GM21737 (cell line): ENCODE data around the gene RAD51B.

Experiments
- ATAC-seq: cut with Tn5 transposase; IDR thresholded peaks from one replicate; pipeline ENCODE4 v1.9.1; 2021; ENCODE audit warnings: mild to moderate bottlenecking, moderate library complexity; ENCODE audit not compliant: unreplicated experiment

The RAD51B gene

DNA sequence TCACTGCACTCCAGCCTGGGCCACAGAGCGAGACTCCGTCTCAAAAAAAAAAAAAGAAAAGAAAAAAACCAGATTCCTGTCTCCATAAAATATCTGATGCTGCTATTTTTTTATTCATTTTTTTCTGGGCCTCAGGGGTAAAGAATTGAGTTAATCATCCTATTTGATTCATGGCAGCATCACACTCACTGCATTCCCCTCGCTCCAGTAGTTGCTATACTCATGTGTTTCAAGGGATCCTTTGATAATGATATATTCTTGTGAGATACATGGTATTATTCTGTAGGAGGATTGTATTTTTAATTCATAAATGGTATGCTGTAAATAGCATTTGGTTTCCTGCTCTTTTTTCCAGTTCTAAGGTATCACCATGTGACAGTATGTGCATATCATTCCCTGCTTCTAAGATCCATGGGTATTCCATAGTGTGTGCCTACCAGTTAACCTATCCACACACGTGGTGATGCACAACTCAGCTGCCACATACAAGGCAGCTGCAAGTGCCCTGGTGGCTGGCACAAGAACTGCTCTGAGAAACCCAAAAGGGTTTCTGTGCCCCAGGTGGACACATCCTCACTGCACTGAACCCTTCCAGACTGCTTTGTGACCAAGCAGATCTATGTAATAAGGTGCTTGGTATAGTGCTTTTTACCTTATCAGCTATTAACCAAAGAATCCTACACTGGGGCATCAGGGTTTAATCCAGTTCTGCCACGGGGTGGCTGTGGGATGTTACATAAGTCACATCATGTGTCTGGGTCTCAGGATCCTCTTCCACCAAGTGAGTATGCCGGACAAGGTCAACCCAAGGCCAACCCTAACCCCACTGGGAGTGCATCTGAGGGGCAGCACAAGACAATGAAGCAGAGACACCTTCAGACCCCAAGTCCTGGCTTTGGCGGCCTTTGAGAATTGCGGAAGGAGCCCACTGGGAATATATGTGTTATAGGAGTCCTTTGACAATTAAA lies 898.7 kb downstream of the RAD51B start:
- no peak for ATAC-seq

DNA sequence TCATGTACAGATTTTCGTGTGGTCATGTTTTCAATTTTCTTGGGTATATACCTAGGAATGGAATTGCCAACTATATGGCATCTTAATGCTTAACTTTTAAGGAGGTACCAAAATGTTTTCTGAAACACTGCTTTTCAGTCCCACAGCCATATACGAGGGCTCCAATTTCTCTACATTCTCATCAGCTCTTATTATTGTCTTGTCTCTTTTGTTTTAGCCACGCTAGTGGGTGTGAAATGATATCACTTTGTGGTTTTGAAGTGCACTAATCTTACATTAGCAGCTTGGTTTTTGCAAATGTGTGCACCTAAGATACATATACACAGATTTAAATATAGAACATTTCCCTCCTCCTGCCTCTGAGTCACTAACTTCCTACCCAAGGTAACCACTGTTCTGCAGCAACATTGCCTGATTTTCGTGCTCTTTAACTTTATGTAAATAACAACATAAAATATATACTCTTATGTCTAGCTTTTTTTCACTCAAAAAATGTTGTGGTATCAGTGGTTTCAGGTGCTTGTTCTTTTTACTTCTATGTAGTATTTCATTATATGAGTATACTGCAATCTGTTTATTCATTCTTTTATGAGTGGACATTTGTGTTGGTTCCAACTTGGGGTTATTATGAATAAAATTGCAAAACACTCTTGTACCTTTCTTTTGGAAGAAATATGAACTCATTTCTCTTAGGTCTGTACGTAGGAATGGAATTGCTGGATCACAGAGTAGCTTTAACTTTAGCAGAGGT lies 900.2 kb downstream of the RAD51B start:
- no peak for ATAC-seq

DNA sequence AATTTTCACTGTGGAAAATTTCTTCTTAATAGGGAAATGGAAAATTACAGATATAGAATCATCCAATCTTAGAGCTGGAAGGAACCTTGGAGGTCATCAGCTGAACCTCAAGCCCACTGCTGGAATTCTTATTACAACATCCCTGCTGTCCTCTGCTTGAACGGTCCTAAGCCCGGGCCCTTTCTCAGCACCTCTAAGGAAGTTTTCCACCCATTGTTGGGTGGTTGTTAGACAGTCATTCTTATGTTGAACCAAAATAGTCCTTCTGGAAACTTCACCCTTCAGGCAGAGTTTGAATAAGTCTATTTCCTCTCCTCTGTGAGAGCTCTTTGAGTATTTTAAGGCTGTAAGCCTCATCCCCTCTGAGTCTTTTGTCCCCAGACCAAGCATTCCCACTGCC lies 902.6 kb downstream of the RAD51B start:
- ATAC-seq = no peak

DNA sequence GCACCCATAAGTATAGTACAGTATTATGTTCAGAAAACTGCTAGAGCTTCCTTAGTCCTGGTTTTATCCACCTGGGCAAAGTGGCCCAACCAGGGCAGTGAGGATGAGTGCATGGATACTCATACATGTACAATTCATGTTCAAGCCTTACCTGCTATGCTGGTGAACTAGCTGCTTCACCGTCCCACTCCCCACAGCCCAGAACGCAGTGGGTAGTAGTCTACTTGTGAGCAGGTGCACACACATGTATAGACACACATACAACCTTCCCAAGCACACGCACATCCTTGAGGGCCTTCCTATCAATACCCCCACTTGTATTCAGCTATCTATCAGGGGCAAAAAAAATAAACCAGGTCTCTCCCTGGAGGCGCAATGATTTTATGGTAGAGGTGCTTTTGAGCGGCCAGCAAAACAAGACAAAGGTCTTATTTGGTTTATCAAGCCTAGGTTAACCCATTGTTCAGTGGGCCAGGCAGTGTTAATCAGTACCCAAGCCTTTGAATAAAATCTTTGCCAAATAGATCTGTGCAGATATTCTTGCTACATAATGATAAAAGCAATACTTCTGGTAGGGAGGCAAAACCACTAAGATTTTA lies 903.5 kb downstream of the RAD51B start:
- ATAC-seq = no peak

DNA sequence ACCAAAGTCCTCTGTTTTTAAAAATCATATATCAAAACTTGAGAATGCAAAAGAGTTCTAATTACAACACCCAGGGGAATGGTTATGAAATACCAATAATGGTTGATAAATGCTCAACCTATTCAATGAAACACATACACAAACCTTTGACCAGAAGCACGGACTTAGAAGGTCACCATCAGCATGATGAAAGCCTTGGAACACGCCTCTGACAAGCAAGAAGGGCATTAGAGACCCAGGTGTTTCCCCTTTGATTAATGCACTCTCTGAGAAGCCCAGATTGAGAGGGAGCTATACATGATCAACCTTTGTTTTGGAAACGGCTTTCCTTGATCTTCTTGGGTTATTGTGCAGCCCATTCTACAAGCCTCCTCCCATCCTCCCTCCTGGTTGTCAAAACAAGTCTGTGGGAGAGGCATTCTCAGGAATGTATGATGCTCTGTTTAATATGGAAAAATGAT lies 904.3 kb downstream of the RAD51B start:
- no peak for ATAC-seq

DNA sequence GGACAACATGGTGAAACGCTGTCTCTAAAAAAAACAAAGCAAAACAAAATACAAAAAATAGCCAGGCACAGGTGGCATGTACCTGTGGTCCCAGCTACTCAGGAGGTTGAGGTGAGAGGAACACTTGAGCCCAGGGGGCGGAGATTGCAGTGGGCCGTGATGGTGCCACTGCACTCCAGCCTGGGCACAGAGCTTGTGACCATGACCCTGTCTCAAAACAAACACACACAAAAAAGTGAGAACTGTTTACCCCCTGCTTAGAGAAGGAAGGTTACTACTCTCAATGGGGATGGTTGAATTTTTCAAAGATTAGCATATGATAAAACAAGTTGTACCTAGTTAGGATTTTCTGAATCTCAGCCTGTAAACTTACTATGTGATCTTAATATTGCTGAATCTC lies 905.3 kb downstream of the RAD51B start:
- ATAC-seq = no peak

DNA sequence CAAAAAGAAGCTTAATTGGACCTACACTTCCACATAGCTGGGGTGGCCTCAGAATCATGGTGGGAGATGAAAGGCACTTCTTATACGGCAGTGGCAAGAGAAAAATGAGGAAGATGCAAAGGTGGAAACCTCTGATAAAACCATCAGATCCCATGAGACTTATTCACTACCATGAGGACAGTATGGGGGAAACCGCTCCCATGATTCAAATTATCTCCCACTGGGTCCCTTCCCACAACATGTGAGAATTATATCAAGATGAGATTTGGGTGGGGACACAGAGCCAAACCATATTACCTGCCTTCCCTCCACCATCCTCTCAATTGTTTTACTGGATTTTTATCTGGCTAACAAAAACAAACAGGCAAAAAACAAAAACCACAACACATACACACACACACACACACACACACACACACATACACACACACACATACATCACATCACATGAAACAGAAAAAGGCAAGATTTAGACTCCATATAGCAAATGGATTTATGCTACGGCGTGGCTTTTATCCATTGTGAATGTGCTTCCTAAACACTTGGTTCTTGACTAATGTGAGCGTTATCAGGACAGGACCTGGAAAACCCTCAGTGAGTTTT lies 906.6 kb downstream of the RAD51B start:
- no peak for ATAC-seq

DNA sequence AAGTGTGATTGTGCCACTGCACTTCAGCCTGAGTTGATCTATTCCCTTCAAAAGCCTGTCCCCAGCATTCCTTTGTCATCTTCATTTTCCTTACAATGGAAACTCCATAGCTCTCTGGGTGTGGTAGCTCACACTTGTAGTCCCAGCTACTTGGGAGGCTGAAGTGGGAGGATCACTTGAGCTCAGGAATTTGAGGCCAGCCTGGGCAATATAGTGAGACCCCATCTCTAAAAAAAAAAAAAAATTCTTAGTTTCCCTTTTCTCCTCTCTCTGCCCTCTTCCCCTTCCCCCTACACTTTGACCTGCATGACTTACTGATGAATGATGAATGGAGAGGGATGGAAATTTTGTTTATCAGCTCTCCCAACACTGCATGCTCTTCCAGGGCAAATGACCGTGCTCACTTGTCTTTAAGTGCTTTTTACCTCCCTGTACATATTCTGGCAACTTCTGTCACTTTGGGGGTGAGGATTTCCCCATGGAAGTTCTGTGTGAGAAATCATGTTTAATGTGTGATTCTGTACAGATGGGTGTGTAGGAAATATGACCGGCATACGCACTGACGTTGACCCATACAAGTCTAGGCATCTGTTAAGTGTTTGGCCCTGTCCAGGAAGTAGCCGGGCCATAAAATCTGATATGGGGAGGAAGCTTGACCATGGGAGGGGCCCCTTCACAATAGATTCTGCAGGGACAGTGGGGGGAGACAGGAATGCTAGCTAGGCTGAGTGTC lies 907.9 kb downstream of the RAD51B start:
- ATAC-seq = no peak

DNA sequence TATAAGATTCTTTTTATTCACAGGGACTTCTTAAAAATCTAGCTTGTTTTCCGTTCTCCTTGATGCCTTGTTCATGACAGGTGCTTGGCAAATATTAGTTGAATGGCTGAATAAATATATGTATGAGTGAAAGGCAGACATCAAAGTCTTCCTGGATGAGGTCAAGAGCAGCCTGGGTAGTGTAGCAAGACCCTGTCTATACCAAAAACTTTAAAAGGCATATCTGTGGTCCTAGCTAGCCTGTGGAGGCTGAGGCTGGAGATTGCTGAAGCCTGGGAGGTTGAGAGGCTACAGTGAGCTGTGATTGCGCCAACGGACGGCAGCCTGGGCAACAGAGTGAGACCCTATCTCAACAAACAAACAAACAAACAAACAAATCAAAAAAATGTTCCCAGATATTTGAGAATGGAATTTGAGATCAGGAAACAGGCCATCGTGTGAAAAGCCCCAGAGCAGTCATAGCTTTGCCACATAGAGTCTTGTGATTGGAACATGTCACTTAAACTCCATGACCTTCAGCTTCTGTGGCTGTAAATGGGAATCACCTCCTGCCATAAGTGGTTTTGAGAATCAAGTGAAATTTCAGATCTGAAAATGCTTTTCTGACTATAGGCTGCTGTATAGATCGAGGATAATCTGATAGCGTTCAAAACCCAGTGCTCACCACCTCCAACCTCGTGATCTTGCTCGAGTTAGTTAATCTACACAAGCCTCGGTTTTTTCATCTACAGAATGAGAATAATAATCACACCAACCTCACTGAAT lies 908.9 kb downstream of the RAD51B start:
- no peak for ATAC-seq

DNA sequence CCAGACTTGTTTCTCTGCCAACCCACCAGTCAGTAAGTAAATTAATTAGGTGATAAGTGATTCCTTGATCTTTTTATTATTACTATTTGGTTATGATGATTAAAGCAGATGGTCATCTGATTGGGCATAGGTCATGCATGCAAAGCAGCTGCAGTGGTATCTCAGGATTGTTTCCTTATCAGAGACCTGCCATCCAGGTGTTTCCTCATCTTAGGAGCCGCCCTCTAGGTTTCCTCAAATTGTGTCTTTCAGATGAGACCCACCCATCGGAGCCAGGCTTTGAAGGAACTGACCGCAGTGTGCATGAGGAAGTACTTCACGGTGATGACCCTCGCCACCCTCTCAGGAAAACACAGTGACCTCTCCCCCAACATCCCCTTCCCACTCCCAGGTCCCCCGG lies 910.0 kb downstream of the RAD51B start:
- ATAC-seq = no peak

DNA sequence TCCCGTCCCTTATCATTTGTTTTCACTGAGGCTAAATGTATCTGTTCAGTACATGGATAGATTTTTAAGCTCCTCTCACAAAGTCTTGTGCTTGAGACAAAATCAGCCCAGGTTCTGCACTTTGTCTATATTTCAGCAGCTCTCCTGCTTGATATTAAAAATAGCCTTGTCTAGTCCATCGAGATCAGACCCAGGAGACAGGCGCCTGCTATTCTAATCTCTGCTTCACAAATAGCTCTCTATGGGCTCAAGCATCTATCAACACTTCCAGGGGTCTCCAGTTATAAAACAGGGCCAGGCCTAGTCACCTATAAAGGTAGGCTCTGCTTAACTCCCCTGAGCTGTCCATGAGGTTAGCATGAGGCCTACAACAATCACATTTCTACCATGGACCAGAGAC lies 910.8 kb downstream of the RAD51B start:
- ATAC-seq = no peak

DNA sequence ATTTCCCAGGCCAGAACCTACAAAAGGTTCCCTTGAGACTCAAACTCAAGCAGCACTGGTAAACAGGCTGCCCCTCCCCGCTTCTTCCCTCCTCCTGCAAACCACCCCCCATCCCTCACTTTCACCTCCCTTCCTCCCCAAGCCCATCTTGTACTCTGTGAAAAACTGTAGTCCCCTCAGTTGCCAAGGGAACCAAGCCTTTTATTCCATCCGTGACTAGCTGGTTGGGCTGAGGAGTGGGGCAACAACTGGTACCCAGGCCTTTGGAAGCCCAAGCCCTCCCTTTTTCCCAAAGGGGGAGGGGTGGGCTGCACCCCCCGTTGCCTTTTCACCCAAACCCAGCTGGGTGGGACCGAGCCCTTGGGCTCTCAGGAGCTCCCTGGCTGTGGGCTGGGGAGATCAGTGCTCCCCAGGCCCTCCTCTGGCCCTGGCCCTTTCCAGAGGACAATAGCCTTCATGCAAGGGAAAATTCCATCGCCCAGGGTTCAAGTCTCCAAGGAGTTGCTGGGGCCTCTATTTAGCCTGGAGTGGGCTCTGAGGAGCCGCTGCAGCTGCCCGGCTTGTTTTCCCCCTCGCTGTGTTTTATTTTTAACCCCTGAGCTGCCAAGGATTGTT lies 911.3 kb downstream of the RAD51B start:
- ATAC-seq = no peak

DNA sequence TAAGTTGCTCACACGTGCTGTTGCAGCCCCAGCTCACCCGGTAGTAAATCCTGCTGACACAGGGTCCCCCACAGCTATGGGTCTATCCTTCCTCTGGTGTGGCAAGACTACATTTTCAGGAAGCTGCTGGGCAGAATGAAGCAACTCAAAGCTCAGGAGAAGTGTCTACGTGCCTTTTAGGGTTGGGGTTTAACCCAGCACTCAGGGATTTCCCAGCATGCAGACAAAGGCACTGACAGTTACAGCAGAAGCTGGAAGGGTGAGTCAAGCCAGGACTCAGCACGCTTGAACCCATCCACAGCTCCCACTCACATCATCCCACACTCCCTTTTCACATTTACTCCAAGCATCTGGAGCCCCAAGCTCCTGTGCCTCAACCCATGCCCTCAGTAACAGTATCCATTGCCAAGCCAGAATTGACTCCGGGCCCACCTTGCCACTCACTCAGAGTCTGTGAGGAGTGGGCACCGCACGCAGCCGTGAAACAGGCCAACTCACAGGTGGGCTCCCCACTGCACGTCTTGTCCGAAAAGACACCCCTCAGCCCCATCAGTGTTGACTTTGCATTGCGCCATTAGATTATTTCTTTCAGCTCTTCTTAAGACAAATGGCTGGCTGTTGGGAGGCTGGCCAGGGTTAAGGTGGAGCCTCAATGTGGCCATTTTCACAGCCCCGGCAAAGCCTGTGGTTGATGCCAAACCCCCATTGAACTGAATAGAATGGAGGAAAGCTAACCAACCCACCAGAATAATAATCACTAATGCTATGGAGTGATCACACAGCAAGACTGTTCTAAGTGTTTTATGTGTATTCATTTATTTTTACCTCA lies 913.7 kb downstream of the RAD51B start:
- ATAC-seq = no peak

DNA sequence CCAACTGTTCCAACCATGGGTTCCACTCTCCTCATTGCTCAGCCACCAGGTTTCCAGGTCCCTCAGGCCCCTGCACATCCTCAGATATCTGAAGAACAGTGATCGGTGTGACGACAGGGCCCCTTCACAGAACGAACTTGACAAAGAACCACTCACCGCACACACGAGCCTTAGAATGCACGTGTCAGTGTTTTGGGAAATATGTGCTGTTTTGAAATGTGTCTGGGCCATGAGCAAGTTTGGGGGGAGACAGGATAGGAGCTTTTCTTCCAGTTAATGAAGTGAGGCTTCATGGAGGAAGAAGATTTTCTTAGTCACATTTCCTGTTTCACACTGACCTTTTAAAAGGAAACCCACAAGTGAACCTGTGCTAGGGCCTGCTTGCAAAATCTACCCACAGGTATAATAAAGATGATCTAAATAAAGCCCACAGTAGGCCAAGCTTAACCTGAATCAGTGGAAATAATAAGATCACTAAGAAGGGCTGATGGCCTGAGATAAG lies 914.7 kb downstream of the RAD51B start:
- no peak for ATAC-seq

DNA sequence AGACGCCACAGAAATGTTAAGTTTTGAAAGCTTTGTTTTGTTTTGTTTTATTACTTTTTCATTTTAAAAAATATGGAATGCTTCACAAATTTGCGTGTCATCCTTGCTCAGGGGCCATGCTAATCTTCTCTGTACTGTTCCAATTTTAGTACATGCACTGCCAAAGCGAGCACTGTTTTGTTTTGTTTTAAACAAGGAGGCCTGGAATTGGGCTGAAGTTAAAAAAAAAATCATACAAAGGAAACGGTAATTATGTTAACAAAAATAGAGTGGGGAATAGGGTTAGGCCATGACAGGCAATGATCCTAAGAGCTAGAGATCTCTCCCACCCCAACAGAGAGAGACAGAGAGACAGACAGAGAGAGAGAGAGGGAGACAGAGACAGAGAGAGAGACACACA lies 916.3 kb downstream of the RAD51B start:
- ATAC-seq = no peak

DNA sequence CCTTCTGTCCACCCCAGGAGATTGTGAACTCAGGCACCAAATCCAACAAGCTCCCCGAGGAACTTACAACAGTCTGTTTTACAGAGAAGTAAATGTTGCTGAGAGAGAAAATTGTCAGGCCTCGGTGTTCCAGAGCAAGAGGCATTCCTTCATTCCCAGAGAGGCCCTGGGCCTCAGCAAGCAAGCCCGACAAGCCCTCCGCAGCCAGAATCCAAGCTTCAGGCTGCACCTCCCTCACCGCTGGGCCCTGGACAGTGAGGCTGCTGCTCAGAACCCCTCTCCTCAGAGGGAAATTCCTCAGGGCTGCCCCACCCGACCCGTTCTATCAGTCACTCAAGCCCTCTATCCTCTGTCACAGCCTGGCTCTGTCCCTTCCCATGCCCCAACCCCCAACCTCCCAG lies 916.9 kb downstream of the RAD51B start:
- no peak for ATAC-seq

DNA sequence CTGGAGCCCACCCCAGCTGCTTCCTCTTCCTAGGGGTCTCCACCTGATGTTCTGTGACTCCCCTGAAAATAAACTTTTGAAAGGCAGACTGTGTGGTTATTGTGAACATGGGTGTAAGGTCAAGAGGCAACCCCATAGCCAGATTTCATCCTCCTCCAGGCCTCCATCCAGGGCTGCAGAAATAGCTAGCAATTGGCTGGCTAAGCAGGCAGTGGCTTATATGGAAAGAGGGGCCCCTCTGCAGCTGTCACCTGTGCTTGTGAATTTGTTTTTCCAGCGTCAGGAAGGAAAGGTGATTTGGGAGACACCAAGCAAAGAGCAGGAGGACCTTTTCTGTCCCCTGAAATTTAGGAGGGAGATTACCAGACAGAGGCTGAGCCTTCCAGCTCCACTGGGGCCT lies 917.5 kb downstream of the RAD51B start:
- ATAC-seq = no peak

DNA sequence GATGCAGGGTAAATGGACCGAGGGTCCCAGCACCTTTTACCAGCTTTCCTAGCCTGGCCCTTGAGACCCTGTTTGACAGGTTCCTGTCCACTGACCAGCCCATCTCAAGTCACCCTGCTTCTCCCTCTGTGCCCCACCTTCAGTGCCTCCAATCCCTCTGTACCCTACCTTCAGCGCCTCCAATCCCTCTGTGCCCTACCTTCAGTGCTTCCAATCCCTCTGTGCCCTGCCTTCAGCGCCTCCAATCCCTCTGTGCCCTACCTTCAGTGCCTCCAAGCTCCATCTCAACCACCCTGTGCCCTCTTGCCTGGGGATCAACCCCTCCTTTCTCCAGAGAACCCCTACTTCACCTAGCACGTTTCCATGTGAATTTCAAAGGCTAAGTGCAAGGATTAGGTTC lies 919.0 kb downstream of the RAD51B start:
- ATAC-seq = no peak
